ENCODE measurements around the gene C4A. TPM values are rescaled to one million over a fixed set of nuclear protein-coding genes. Genes with fewer than 3 reads are reported as not detected.
"Not testable (repeated sequence)": the region's sequence is repeated elsewhere in the genome, so short reads cannot be mapped to it uniquely, and the experiment has no call there.

The C4A gene
- total RNA-seq = 100 to 1,000 TPM in 1 of 2 donors, 10 to 100 TPM in 1; 30.2 to 162 TPM

GRCh38 chr6:31981744-31982143, at the start of gene C4A:
C4A (plus strand) TSS chr6:31982057; CDS start chr6:31982108, 51 bp downstream.
- not testable (repeated sequence) for H3K27me3 ChIP-seq (replicated peaks; ENCODE audit: insufficient read depth); ATAC-seq (ENCODE audit: insufficient number of reproducible peaks, low FRiP score, low read depth); H3K27ac ChIP-seq; H3K4me1 ChIP-seq (ENCODE audit: control insufficient read depth in 1 of 2, low read depth in 2 of 2); DNase-seq (ENCODE audit: low spot score); H3K9me3 ChIP-seq; H3K4me3 ChIP-seq
- H3K36me3 ChIP-seq = peaks cover 12% of the 10 kb centered on the region

GRCh38 chr6:31932137-31932536, 49.7 kb upstream of the C4A start:
- not testable (repeated sequence) for ATAC-seq (ENCODE audit: insufficient number of reproducible peaks, low FRiP score, low read depth); H3K4me3 ChIP-seq; H3K9me3 ChIP-seq; H3K36me3 ChIP-seq; H3K27me3 ChIP-seq (replicated peaks; ENCODE audit: insufficient read depth); DNase-seq (ENCODE audit: low spot score); H3K27ac ChIP-seq; H3K4me1 ChIP-seq (ENCODE audit: control insufficient read depth in 1 of 2, low read depth in 2 of 2)

- no peak overlapping the region for H3K27ac ChIP-seq
- ATAC-seq (ENCODE audit: insufficient number of reproducible peaks, low FRiP score, low read depth) (no peak), DNase-seq (ENCODE audit: low spot score) (no peak)
- no peak for TF ChIP-seq CTCF (IDR thresholded peaks at IDR 0.05)
- no peaks in the 10 kb centered on the region for H3K36me3 ChIP-seq
- H3K9me3 ChIP-seq = no peaks in the 10 kb centered on the region
- H3K4me1 ChIP-seq (ENCODE audit: control insufficient read depth in 1 of 2, low read depth in 2 of 2) = no peaks in the 10 kb centered on the region
- H3K27me3 ChIP-seq (replicated peaks; ENCODE audit: insufficient read depth) = no peaks in the 10 kb centered on the region
- no peak overlapping the region for H3K4me3 ChIP-seq
Observed at GRCh38 chr6:31933537-31933936, 48.3 kb upstream of the C4A start.

GRCh38 chr6:31935021-31935420, 46.8 kb upstream of the C4A start:
- Histone ChIP-seq H3K27me3 (replicated peaks; ENCODE audit: insufficient read depth) (no peaks in the 10 kb centered on the region), H3K36me3 (no peaks in the 10 kb centered on the region), H3K4me3 (no peak overlapping the region), H3K27ac (no peak overlapping the region), H3K4me1 (ENCODE audit: control insufficient read depth in 1 of 2, low read depth in 2 of 2) (no peaks in the 10 kb centered on the region), H3K9me3 (no peaks in the 10 kb centered on the region)
- ATAC-seq (ENCODE audit: insufficient number of reproducible peaks, low FRiP score, low read depth) (no peak), DNase-seq (ENCODE audit: low spot score) (no peak)
- TF ChIP-seq CTCF (IDR thresholded peaks at IDR 0.05) = no peak

GRCh38 chr6:31935823-31936222, 46.0 kb upstream of the C4A start:
- no peaks in the 10 kb centered on the region for H3K4me1 ChIP-seq (ENCODE audit: control insufficient read depth in 1 of 2, low read depth in 2 of 2)
- H3K27me3 ChIP-seq (replicated peaks; ENCODE audit: insufficient read depth) = no peaks in the 10 kb centered on the region
- H3K36me3 ChIP-seq = no peaks in the 10 kb centered on the region
- no peak for TF ChIP-seq CTCF (IDR thresholded peaks at IDR 0.05)
- ATAC-seq (ENCODE audit: insufficient number of reproducible peaks, low FRiP score, low read depth) = no peak
- H3K4me3 ChIP-seq = no peak overlapping the region
- H3K9me3 ChIP-seq = no peaks in the 10 kb centered on the region
- no peak for DNase-seq (ENCODE audit: low spot score)
- no peak overlapping the region for H3K27ac ChIP-seq

- TF ChIP-seq CTCF (IDR thresholded peaks at IDR 0.05) = no peak
- no peaks in the 10 kb centered on the region for H3K36me3 ChIP-seq
- no peaks in the 10 kb centered on the region for H3K27me3 ChIP-seq (replicated peaks; ENCODE audit: insufficient read depth)
- DNase-seq (ENCODE audit: low spot score) (no peak), ATAC-seq (ENCODE audit: insufficient number of reproducible peaks, low FRiP score, low read depth) (no peak)
- peaks cover 5 to 10% of the 10 kb centered on the region in 2 donors for H3K4me1 ChIP-seq (ENCODE audit: control insufficient read depth in 1 of 2, low read depth in 2 of 2)
- H3K4me3 ChIP-seq = no peak overlapping the region
- no peak overlapping the region for H3K27ac ChIP-seq
- H3K9me3 ChIP-seq = no peaks in the 10 kb centered on the region
Observed at GRCh38 chr6:31940256-31940664, 41.6 kb upstream of the C4A start.
